Right hindlimb (tissue), 1 donor: ENCODE measurements around the gene IDH3G.
"Not testable (repeated sequence)": the region's sequence is repeated elsewhere in the genome, so short reads cannot be mapped to it uniquely, and the experiment has no call there.

Experiments used
- DNase-seq: peaks from one replicate; pipeline ENCODE4 v3.0.0-alpha.2; 2018

Gene IDH3G

GRCh38 chrX:153794018-153794896 is at the start of gene IDH3G, which contains the start of gene SSR4:
Gene IDH3G (minus strand): TSS chrX:153794375. CDS start chrX:153794326, 49 bp downstream.
Gene SSR4 (plus strand): TSS chrX:153794668. CDS start chrX:153794688, 20 bp downstream.
- DNase-seq: peak; percentile 95

- DNase-seq: no peak
These were observed 42.7 kb upstream of the IDH3G start for GRCh38 chrX:153836921-153837320.

- DNase-seq: no peak
These were observed 38.6 kb upstream of the IDH3G start for GRCh38 chrX:153832728-153833127.

- no peak for DNase-seq
These were observed 37.4 kb upstream of the IDH3G start for GRCh38 chrX:153831429-153832150.

- DNase-seq: no peak
These were observed 36.7 kb upstream of the IDH3G start for GRCh38 chrX:153830640-153831428.

GRCh38 chrX:153829799-153830639 is 35.8 kb upstream of the IDH3G start, which contains the start of gene PDZD4:
Gene PDZD4 (minus strand): TSS chrX:153830544. CDS start chrX:153830298, 246 bp downstream.
- no peak for DNase-seq

GRCh38 chrX:153829549-153829798 is 35.3 kb upstream of the IDH3G start:
- no peak for DNase-seq

GRCh38 chrX:153828723-153829548 is 34.8 kb upstream of the IDH3G start:
- DNase-seq: no peak

GRCh38 chrX:153828308-153828707 is 34.1 kb upstream of the IDH3G start:
- DNase-seq: no peak

- DNase-seq: no peak
These were observed 33.7 kb upstream of the IDH3G start for GRCh38 chrX:153827903-153828302.

GRCh38 chrX:153827016-153827415 is 32.8 kb upstream of the IDH3G start:
- no peak for DNase-seq

GRCh38 chrX:153825042-153825441 is 30.9 kb upstream of the IDH3G start:
- DNase-seq: no peak

GRCh38 chrX:153824348-153824747 is 30.2 kb upstream of the IDH3G start:
- DNase-seq: no peak

GRCh38 chrX:153821066-153821465 is 26.9 kb upstream of the IDH3G start:
- no peak for DNase-seq

- DNase-seq: no peak
These were observed 26.4 kb upstream of the IDH3G start for GRCh38 chrX:153820601-153821000.

- DNase-seq: no peak
These were observed 25.3 kb upstream of the IDH3G start for GRCh38 chrX:153819384-153820040.

- no peak for DNase-seq
These were observed 24.6 kb upstream of the IDH3G start for GRCh38 chrX:153818571-153819383.

GRCh38 chrX:153818064-153818463 is 23.9 kb upstream of the IDH3G start:
- not testable (repeated sequence) for DNase-seq

GRCh38 chrX:153816831-153817690 is 22.9 kb upstream of the IDH3G start:
- no peak for DNase-seq
